SIG-M5 (cell line): ENCODE results near the gene ARMC7.
"Not testable (repeated sequence)": the region's sequence is repeated elsewhere in the genome, so short reads cannot be mapped to it uniquely, and the experiment has no call there.

Experiments used
- DNase-seq: peaks from one replicate; lab custom pipeline; 2025; lab: John Stamatoyannopoulos, UW

The ARMC7 gene

GRCh38 chr17:75102385-75102821, 7.4 kb upstream of the ARMC7 start:
- DNase-seq = no peak

- DNase-seq = no peak
Observed at GRCh38 chr17:75103601-75104554, 5.9 kb upstream of the ARMC7 start.

- DNase-seq = no peak
Observed at GRCh38 chr17:75105126-75106080, 4.4 kb upstream of the ARMC7 start.

- no peak for DNase-seq
Observed at GRCh38 chr17:75108193-75108592, 1.6 kb upstream of the ARMC7 start.

GRCh38 chr17:75109046-75109406, 743 bp upstream of the ARMC7 start:
- DNase-seq = no peak

GRCh38 chr17:75110234-75110937, 617 bp downstream of the ARMC7 start:
- DNase-seq = no peak

GRCh38 chr17:75111777-75112335, 2.1 kb downstream of the ARMC7 start:
- DNase-seq = no peak

GRCh38 chr17:75113798-75114551, 4.2 kb downstream of the ARMC7 start:
- peak; percentile 47 for DNase-seq

GRCh38 chr17:75114552-75115314, 5.0 kb downstream of the ARMC7 start:
- no peak for DNase-seq

GRCh38 chr17:75115555-75115954, 5.8 kb downstream of the ARMC7 start:
- no peak for DNase-seq

- DNase-seq = no peak
Observed at GRCh38 chr17:75116737-75117136, 7.0 kb downstream of the ARMC7 start.

- DNase-seq = no peak
Observed at GRCh38 chr17:75118307-75118706, 8.5 kb downstream of the ARMC7 start.

- no peak for DNase-seq
Observed at GRCh38 chr17:75124041-75124818, 14.5 kb downstream of the ARMC7 start.

- no peak for DNase-seq
Observed at GRCh38 chr17:75124819-75125162, 15.0 kb downstream of the ARMC7 start.

GRCh38 chr17:75125984-75126383, 16.2 kb downstream of the ARMC7 start:
- no peak for DNase-seq

- no peak for DNase-seq
Observed at GRCh38 chr17:75126954-75127353, 17.2 kb downstream of the ARMC7 start.

- DNase-seq = not testable (repeated sequence)
Observed at GRCh38 chr17:75127936-75128335, 18.2 kb downstream of the ARMC7 start.

- no peak for DNase-seq
Observed at GRCh38 chr17:75128694-75129505, 19.1 kb downstream of the ARMC7 start.

- no peak for DNase-seq
Observed at GRCh38 chr17:75129576-75129975, 19.8 kb downstream of the ARMC7 start.
